Right cardiac atrium (tissue), 5 donors: ENCODE data around the gene RUNX1. TPM values are rescaled to one million over a fixed set of nuclear protein-coding genes. Genes with fewer than 3 reads are reported as not detected.

ENCODE experiments used
- ATAC-seq, 2 donors: fragments of 200-7000 bp; cut with Tn5 transposase; one replicate each; pipeline versions ENCODE4 v1.8.0 to v1.9.1; 2020; ENCODE audit warnings: moderate library complexity in 2 of 2, mild to moderate bottlenecking in 1 of 2
- DNase-seq, 3 donors: peaks; one replicate each; pipeline ENCODE4 v3.0.0-alpha.2; 2020
- H3K27ac ChIP-seq: one replicate; pipeline ENCODE4 v1.5.1; 2013; ENCODE audit warnings: mild to moderate bottlenecking, low read length, control low read depth, moderate library complexity
- H3K27me3 ChIP-seq: one replicate; pipeline ENCODE4 v1.6.1; 2013; ENCODE audit not compliant: control insufficient read depth, insufficient read depth
- H3K4me1 ChIP-seq: one replicate; pipeline ENCODE4 v1.6.1; 2013; ENCODE audit warnings: low read length; ENCODE audit not compliant: control insufficient read depth, insufficient read depth
- H3K4me3 ChIP-seq: one replicate; pipeline ENCODE4 v1.5.1; 2013; ENCODE audit warnings: low read length, control low read depth
- H3K9me3 ChIP-seq: one replicate; pipeline ENCODE4 v1.6.1; 2013; ENCODE audit warnings: low read length; ENCODE audit not compliant: control insufficient read depth
- WGBS: extraction: QIAGEN DNeasy Blood & Tissue Kit; methylation state at CpG from one replicate; pipeline ENCODE4 v1.1.7; 2013; 5-methylcytosine and 5-hydroxymethylcytosine counted together
- intact Hi-C, 4 donors: fragments of 100-400 bp; cut with DNase I; formaldehyde crosslinking; loops; one replicate each; pipeline versions ENCODE4 v1.11.0 to v1.14.0; 2022 to 2023
- polyA plus RNA-seq: library from polyadenylated mRNA; stranded (reverse); fragments of 200-250 nt; gene quantifications from one replicate; pipeline ENCODE4 v1.2.3, GENCODE V29; 2013
- total RNA-seq, 4 donors: library from RNA; stranded (reverse); fragmentation: NEBNext Ultra II Directional; extraction: Animal tissue kit (Norgen Biotek cat#: 25700); gene quantifications; one replicate each; pipeline ENCODE4 v1.2.1, GENCODE V29; 2021
- donor health status: healthy with polysubstance abuse.
- donor health status: DM: no; HTN: yes; CAD: no.
- donor health status: DM: no; HTN: no; CAD: no.
- donor health status: DM: no; HTN: yes; CAD: no; lungs with severe emphysema.
- donor health status: DM: yes; HTN: yes; CAD: no.

The RUNX1 gene
- total and polyA plus RNA-seq, 5 donors = 0.81 to 17.6 (median 4.4) TPM

- H3K9me3 ChIP-seq = no peaks in the 10 kb centered on the region
- H3K4me1 ChIP-seq = no peaks in the 10 kb centered on the region
- DNase-seq = no peak
- no peak overlapping the region for H3K27ac ChIP-seq
- peaks cover 2% of the 10 kb centered on the region for H3K27me3 ChIP-seq
- WGBS = 88% methylated on average over 3 of the region's 3 CpGs
- ATAC-seq = no peak
- no peak overlapping the region for H3K4me3 ChIP-seq
- intact Hi-C loops = no loop called here
Measured at GRCh38 chr21:34764715-34765284, 284.3 kb downstream of the RUNX1 start.

- ATAC-seq (no peak), DNase-seq (no peak)
- intact Hi-C loops = no loop called here
- H3K9me3 ChIP-seq = no peaks in the 10 kb centered on the region
- no peak overlapping the region for H3K4me3 ChIP-seq
- H3K27me3 ChIP-seq = peaks cover 2% of the 10 kb centered on the region
- WGBS = 96% methylated on average over 1 of the region's 1 CpG
- no peak overlapping the region for H3K27ac ChIP-seq
- H3K4me1 ChIP-seq = no peaks in the 10 kb centered on the region
Measured at GRCh38 chr21:34762786-34763185, 286.3 kb downstream of the RUNX1 start.

DNA sequence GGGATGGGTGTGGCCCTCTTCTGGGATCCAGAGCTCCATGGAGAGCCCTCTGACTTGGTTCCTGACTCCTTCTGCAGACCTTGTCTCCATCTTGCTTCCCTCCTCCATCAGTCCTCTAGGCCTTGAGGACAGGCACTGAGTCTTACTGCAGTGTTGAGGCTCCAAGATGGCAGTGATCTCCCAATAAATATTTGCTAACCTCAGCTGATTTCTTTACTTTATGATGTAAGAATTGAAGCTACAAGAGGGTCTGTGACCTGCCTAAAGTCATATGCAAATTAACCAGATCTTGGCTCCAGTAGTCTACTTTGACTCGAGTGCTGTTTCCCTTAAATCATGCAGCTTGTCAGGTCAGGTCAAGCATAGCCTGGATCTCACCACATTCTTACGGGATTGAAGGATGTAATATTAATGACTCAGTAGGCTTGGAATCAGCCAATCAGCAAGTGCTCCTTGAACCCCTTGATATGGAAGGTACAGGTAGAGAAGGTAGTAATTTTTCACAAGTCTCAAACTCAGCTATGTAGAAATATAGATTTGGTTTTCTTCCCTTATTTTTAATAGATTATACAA, 287.3 kb downstream of the RUNX1 start:
- WGBS = 69% methylated on average over 2 of the region's 2 CpGs
- DNase-seq = no peak
- H3K4me3 ChIP-seq = no peak overlapping the region
- no peak for ATAC-seq
- no peak overlapping the region for H3K27ac ChIP-seq
- H3K27me3 ChIP-seq = peaks cover 2% of the 10 kb centered on the region
- no peaks in the 10 kb centered on the region for H3K9me3 ChIP-seq
- intact Hi-C loops = no loop called here
- no peaks in the 10 kb centered on the region for H3K4me1 ChIP-seq

DNA sequence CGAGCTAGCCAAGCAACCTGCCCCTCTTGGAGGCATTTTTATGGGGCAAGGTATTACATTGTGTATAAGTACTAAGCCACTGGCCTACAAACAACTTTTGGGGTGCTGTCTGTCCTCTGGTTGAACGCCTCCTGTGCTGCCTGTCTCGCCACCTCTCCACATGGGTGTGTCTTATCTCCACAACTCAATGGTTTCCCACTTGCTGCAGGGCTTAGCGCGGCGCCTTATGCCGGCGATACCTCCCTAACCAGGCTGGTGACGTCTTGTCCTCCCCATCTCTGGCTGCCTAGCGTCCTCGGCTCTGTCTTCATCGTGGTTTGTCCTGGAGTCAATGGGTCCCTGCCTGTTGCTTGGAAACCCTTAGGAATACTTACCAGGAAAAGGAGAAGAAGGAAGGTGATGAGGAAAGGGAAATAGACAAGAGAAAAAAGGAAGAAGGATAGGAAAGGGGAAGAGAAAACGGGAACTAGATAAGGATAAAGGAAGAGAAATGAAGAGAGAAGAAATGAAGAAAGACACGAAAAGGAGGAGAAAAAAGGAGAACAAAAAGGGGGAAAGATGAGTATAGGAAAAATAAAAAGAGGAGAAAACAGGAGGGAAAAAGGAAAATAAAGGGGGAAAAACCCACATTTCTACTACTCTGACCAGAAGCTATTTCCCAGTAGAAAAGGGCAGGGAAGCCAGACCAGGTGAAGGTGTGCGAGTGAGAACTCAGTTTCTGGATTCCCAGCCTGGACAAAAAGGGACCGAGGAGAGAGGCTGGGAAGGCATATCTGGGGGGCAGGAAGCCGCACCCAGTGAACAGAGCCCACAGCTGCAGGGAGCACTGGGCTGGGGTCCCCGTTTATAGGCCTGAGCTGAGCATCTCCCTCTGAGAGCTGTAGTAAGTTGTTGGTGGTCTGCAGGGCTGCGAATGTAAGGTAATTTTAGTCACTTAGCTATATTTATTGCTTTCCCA, 294.1 kb downstream of the RUNX1 start:
- ATAC-seq (no peak), DNase-seq (no peak)
- Histone ChIP-seq H3K27me3 (no peaks in the 10 kb centered on the region), H3K9me3 (no peaks in the 10 kb centered on the region), H3K27ac (no peak overlapping the region), H3K4me3 (no peak overlapping the region), H3K4me1 (no peaks in the 10 kb centered on the region)
- WGBS = 85% methylated on average over 19 of the region's 19 CpGs
- intact Hi-C loops = no loop called here

GRCh38 chr21:34748862-34749261, 300.2 kb downstream of the RUNX1 start:
- Histone ChIP-seq H3K4me1 (no peaks in the 10 kb centered on the region), H3K27ac (no peak overlapping the region), H3K4me3 (no peak overlapping the region), H3K27me3 (no peaks in the 10 kb centered on the region), H3K9me3 (no peaks in the 10 kb centered on the region)
- intact Hi-C loops = loop anchor here in 3 of 4 donors (5.0 to 10.0 kb wide), 6 partner anchors 126 to 1276 kb away; no protein-coding TSS in a partner anchor
- WGBS = 78% methylated on average over 3 of the region's 3 CpGs
- no peak for DNase-seq
- no peak for ATAC-seq

DNA sequence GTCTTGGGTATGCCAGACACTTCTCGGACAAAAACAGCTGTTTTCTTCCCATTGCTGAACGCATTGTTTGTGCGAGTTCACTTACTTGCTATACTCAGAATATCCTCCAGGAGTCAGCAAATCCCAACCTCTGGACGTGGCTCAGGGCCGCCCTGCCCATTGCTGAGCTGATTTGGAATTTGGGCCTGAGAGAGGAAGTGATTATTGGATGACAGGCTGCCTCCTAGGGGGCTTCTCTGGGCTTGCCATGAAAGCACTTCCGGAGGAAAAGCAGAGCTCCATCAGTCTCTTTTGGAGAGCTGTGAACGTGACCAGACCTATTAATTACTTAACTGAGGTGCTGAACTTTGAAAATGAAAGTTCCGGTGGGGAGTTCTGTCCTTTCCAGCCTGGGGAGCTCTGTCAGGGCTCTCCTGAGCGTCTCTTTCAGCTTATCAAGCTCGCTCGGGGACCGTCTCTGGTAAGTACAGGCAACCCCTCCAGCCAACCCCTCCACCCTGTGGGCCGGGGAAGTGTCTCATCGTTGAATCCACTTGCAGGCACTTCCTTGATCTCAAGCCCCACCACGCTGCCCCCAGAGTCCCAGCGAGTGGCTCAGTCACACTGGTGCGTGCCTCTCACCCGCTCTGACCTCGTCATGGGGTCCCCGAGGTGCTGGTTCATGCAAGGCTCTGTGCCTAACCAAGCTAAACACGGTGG, 303.4 kb downstream of the RUNX1 start:
- peak; percentile 71 to 85 (median 76) for DNase-seq
- no peaks in the 10 kb centered on the region for H3K9me3 ChIP-seq
- peak; percentile 90 to 92 for ATAC-seq
- H3K4me1 ChIP-seq = no peaks in the 10 kb centered on the region
- WGBS = 38% methylated on average over 21 of the region's 21 CpGs
- H3K4me3 ChIP-seq = no peak overlapping the region
- H3K27me3 ChIP-seq = no peaks in the 10 kb centered on the region
- H3K27ac ChIP-seq = no peak overlapping the region
- intact Hi-C loops = loop anchor here in 3 of 4 donors (5.0 to 10.0 kb wide), 6 partner anchors 129 to 1279 kb away; no protein-coding TSS in a partner anchor

DNA sequence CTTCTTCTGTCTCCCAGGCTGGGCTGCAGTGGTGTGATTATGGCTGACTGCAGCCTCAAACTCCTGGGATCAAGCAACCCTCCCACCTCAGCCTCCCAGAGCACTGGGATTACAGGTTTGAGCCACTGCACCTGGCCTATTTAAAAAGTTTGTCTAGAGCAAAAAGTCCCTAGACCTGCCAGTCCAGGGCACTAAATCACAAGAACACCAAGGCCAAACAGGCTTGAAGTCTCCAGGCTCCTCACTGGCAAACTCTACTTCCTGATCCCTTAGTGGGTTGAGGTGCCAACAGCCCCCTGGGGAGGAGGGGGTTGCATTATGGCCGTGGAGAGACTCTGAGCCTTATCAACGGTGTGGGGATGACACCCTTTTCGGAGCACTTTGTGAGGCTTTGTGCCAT, 304.3 kb downstream of the RUNX1 start:
- no peak for DNase-seq
- intact Hi-C loops = loop anchor here in 3 of 4 donors (5.0 to 10.0 kb wide), 6 partner anchors 130 to 1280 kb away; no protein-coding TSS in a partner anchor
- no peak for ATAC-seq
- H3K4me1 ChIP-seq = no peaks in the 10 kb centered on the region
- H3K4me3 ChIP-seq = no peak overlapping the region
- no peaks in the 10 kb centered on the region for H3K9me3 ChIP-seq
- 20% methylated on average over 3 of the region's 3 CpGs for whole genome bisulfite sequencing
- H3K27me3 ChIP-seq = no peaks in the 10 kb centered on the region
- H3K27ac ChIP-seq = no peak overlapping the region

DNA sequence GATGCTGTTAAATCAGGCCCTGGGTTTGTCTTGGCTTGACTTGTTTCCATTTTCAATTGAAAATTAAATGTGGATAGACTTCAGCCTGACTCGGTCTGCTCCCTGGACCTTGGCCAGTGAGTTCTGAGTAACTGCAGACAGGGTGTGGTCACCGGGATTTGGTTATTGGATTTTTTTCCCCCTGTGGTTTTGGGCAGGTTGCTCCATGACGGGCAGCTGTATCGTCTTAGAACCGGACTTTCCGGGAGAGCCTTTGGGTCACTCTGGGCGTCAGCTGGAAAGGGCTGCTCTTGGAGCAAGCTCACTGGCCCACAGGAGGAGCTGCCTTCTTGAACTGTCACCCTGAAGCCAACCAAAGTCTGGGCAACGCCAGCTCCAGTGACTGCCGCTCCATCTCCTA, 305.3 kb downstream of the RUNX1 start:
- Histone ChIP-seq H3K27ac (no peak overlapping the region), H3K9me3 (no peaks in the 10 kb centered on the region), H3K4me1 (no peaks in the 10 kb centered on the region), H3K4me3 (no peak overlapping the region), H3K27me3 (no peaks in the 10 kb centered on the region)
- ATAC-seq = peak in 1 of 2 donors; percentile 8
- DNase-seq = peak in 1 of 3 donors; percentile 55
- WGBS = 65% methylated on average over 9 of the region's 9 CpGs
- intact Hi-C loops = loop anchor here in 3 of 4 donors (10.0 kb wide), 3 partner anchors 131 to 1281 kb away; no protein-coding TSS in a partner anchor

GRCh38 chr21:34743285-34743684, 305.8 kb downstream of the RUNX1 start:
- H3K4me1 ChIP-seq = no peaks in the 10 kb centered on the region
- no peak for DNase-seq
- intact Hi-C loops = loop anchor here in 3 of 4 donors (10.0 kb wide), 3 partner anchors 132 to 1282 kb away; no protein-coding TSS in a partner anchor
- no peak overlapping the region for H3K4me3 ChIP-seq
- no peaks in the 10 kb centered on the region for H3K9me3 ChIP-seq
- WGBS = 83% methylated on average over 9 of the region's 9 CpGs
- ATAC-seq = no peak
- H3K27ac ChIP-seq = no peak overlapping the region
- no peaks in the 10 kb centered on the region for H3K27me3 ChIP-seq

GRCh38 chr21:34740198-34740597, 308.9 kb downstream of the RUNX1 start:
- Histone ChIP-seq H3K9me3 (no peaks in the 10 kb centered on the region), H3K27ac (no peak overlapping the region), H3K27me3 (peaks cover 2% of the 10 kb centered on the region), H3K4me3 (no peak overlapping the region), H3K4me1 (no peaks in the 10 kb centered on the region)
- DNase-seq = no peak
- 76% methylated on average over 1 of the region's 1 CpG for WGBS
- intact Hi-C loops = loop anchor here in 3 of 4 donors (10.0 kb wide), 3 partner anchors 135 to 1285 kb away; no protein-coding TSS in a partner anchor
- no peak for ATAC-seq
